EH (cell line): ENCODE measurements around the gene CA11.
"Not testable (repeated sequence)": the region's sequence is repeated elsewhere in the genome, so short reads cannot be mapped to it uniquely, and the experiment has no call there.

Source experiments
- DNase-seq: peaks from one replicate; pipeline ENCODE4 v3.0.0-alpha.2; 2015; ENCODE audit warnings: low read depth

CA11 gene

GRCh38 chr19:48669903-48670668 is 24.1 kb upstream of the CA11 start:
- no peak for DNase-seq

GRCh38 chr19:48668761-48669160 is 22.8 kb upstream of the CA11 start:
- DNase-seq, result no peak

DNA sequence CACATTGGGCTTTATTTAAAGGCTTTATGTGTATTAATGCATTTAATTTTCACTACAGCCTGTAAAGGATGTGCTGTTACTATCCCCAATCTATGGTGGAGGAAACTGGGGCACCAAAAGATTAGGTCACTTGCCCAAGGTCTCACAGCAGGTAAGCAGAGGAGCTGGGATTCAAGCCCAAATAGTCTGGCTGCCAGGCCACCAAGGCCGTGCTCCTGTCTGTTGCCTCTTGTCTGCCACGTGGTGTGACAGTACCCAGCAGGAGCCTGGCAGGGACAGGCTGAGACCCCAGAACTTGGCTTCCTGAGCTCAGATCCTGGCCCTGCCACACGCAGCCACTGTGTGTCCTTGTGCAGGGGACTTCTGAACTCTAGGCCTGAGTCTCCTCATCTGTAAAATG is 22.3 kb upstream of the CA11 start:
- DNase-seq, result no peak

DNA sequence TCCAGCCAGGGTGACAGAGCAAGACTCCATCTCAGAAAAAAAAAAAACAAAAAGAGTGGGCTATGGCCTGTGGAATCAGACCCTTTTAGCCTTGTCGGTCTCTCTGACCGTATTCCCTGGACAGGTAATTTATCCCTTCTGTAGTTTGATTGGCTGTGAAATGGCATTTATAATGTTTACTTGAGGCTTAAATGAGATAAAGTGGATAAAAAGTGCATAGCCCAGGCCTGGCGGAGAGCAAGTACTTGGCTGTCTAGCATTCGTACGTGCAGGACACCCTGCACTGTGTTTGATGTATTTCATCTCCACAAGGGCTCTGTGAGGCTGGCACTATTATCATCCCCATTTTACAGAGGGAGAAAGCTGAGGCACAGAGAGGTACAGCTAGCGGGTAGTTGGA is 19.8 kb upstream of the CA11 start:
- DNase-seq, result no peak

- DNase-seq, result no peak
Measured at GRCh38 chr19:48664476-48664875, 18.5 kb upstream of the CA11 start.

GRCh38 chr19:48663667-48664066 is 17.7 kb upstream of the CA11 start:
- DNase-seq, result no peak

DNA sequence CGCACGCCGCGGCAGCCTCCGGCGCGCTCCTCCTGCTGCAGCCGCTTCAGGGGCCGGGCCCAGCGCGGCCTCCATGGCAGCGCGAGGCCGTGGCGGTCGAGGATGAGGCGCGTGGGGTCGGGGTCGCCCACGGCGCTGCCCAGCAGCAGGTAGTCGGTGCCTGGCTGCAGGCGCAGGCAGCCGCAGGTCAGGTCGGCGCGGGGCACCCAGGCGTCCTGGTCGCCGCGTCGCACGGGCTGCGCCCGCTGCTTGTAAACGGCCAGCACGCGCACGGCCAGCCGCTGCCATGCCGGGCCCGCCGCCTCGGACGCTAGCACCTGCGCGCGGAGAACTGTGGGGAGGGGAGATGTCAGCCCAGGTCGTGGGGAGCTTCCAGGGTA is 15.7 kb upstream of the CA11 start:
- DNase-seq, result no peak

- peak; percentile 90 for DNase-seq
Measured at GRCh38 chr19:48660852-48661710, 15.1 kb upstream of the CA11 start.

DNA sequence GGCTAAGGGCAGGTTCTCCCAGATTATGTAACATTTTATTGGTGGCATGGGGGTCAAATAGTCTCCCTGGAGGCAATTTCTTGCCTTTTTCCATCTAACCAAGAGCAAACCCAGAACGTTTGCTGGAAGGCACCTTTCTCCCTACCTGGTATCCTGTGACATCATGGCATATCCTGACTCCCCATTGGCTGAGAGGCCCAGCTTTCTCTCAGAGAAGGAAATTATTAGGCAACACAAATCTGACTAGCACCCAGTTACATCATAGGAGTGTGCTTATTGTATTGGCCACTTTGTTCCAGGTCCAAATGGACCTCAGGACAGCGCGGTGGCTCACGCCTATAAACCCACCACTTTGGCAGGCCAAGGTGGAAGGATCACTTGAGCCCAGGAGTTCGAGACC is 13.8 kb upstream of the CA11 start:
- DNase-seq, result no peak

- DNase-seq, result no peak
Measured at GRCh38 chr19:48658483-48658882, 12.5 kb upstream of the CA11 start.

DNA sequence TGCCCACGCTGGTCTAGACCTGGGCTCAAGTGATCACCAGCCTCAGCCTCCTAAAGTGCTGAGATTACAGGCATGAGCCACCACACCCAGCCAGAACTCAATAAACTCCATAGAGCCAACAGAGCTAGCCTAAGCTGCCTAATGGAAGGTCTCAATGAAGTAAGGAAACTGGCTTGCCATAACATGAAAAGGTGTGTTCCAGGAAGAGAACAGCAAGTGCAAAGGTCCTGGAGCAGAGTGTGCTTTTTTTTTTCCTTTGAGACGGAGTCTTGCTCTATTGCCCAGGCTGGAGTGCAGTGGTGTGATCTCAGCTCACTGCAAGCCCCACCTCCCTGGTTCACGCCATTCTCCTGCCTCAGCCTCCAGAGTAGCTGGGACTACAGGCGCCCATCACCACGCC is 11.8 kb upstream of the CA11 start:
- DNase-seq, result not testable (repeated sequence)

DNA sequence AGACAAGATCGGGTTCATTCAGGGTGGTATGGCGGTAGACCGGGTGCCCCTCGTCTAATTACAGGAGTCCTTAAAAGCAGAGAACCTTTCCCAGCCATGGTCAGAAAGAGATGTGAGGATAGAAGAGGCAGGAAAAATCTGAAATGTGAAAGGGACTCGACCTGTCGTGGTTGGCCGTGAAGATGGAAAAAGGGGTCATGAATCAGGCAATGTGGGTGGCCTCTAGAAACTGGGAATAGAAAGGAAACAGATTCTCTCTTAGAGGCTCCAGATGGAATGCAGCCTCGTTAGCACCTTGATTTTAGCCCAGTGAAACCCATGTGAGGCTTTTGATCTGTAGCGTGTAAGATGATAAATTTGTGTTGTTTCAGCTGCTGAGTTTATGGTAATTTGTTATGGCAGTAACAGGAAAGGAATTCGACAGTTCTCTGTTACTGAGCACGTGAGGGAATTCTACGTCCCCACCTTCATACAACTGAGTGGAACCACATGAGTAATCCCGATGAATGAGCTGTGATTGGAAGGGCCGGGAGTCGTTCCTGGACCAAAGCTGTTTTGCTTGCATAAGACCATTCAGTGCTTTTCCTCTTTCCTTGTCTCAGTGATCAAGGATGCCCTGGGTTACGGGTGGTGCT is 11.0 kb upstream of the CA11 start:
- DNase-seq, result peak; percentile 90

- DNase-seq, result no peak
Measured at GRCh38 chr19:48654299-48655059, 8.5 kb upstream of the CA11 start.

DNA sequence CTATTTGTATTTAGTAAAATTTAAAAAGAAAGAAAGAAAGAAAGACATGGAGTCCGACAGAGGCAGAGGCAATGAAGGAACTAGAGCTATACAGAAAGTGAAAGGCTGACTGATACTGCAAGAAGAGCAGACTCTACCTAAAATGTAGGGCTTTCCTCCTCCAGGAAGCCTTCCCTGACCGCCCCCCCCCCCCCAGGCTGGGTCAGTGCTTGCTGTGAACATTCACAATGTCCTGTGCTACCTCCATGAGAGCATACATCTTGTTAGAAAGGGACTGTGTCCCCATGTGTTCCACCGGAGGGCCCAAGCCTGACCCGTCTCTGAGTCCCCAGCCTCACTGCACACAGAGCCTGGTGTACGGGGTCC is 5.7 kb upstream of the CA11 start:
- no peak for DNase-seq

DNA sequence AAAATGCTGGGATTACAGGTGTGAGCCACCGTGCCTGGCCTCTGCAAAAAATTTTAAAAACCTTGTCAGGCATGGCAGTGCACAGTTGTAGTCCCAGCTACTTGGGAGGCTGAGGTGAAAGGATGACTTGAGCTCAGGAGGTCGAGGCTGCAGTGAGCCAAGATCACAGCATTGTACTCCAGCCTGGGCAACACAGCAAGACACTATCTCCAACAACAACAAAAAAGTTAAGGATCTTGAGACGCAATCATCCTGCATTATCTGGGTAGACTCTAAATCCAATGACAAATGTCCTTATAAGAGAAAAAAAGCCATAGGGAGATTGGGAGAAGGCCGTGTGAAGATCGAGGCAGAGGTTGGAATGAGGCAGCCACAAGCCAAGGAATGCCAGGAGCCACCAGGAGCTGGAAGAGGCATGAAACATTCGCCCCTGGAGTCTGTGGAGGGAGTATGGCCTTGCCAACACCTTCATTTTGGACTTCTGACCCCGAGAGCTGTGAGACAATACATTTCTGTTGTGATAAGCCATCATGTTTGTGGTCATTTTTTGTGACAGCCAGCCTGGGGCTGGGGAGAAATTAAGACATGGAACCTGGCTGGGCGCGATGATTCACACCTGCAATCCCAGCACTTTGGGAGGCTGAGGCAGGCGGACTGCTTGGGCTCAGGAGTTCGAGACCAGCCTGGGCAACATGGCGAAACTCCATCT is 5.1 kb upstream of the CA11 start:
- no peak for DNase-seq

GRCh38 chr19:48648134-48648533 is 2.1 kb upstream of the CA11 start:
- no peak for DNase-seq

- DNase-seq, result no peak
Measured at GRCh38 chr19:48646722-48647216, 782 bp upstream of the CA11 start.

DNA sequence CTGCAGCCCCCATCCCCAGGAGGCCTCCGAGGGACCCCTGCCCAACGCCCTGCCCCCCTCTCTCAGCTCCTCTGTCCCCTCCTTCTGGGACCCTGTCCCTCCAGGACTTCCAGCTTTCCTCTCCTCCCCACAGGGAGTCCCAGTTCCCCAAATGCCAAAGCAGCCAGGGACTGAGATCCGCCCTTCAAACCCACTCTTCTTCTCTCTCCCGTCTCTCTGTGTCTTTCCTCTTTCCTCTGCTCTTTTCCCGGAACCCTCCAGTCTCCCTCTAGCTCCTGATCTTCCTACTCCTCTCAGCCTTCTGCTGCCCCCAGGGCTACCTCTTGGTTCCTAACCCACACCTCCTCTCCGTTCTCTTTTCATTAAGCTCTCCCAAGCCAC is 377 bp downstream of the CA11 start:
- peak; percentile 32 for DNase-seq

- DNase-seq, result peak; percentile 78
Measured at GRCh38 chr19:48644839-48645619, 958 bp downstream of the CA11 start.

- no peak for DNase-seq
Measured at GRCh38 chr19:48644355-48644754, 1.6 kb downstream of the CA11 start.

DNA sequence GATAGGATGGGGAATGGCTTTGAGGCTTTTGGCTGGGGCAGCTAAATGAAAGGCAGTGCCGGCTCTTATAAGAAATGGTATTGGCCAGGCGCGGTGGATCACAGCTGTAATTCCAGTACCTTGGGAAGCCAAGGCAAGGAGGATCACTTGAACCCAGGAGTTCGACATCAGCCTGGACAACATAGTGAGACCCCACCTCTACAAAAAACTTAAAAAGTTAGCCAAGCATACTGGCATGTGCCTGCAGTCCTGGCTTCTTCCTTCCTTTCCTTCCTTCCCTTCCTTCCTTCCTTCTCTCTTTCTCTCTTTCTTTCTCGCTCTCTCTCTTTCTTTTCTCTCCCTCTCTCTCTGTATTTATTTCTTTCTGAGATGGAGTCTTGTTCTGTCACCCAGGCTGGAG is 3.1 kb downstream of the CA11 start:
- DNase-seq, result no peak
